Measurements from ENCODE around the gene SKOR1. TPM values are rescaled to one million over a fixed set of nuclear protein-coding genes. Genes with fewer than 3 reads are reported as not detected.

The SKOR1 gene
- total and polyA plus RNA-seq, 2 experiments from 2014 or later = 0.23 to 0.52 TPM

DNA sequence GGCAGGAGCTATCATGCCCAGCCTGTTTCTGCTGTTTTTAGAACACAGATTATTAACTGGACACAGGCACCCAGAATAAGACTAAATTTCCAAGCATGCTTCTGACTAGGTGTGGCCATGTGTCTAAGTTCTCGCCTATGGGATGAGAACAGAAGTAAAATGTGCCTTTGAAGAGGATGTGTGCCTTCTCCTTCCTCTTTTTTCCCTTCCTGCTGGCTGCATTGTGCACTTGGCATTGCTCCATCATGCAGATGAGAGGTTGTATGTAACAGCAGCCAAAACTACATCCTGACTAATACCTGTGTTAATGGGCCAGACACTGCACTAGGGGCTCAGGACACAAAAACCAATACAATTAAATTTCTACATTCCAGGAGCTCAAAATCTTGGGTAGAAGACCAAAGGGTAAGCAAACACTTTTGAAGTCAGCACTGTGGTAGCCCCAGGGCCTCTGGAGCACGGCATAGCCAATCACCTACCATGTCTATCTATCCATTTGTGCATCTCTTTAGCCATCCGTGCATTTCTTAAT lies 55.4 kb downstream of the SKOR1 start:
- TF ChIP-seq EZH2 (IDR thresholded peaks at IDR 0.05; ENCODE audit: borderline replicate concordance) = no peak
- TF ChIP-seq EZH2phosphoT487 (IDR thresholded peaks at IDR 0.05; ENCODE audit: low read depth, severe bottlenecking, unreplicated experiment) = no peak
- TF ChIP-seq, protein P1, sequence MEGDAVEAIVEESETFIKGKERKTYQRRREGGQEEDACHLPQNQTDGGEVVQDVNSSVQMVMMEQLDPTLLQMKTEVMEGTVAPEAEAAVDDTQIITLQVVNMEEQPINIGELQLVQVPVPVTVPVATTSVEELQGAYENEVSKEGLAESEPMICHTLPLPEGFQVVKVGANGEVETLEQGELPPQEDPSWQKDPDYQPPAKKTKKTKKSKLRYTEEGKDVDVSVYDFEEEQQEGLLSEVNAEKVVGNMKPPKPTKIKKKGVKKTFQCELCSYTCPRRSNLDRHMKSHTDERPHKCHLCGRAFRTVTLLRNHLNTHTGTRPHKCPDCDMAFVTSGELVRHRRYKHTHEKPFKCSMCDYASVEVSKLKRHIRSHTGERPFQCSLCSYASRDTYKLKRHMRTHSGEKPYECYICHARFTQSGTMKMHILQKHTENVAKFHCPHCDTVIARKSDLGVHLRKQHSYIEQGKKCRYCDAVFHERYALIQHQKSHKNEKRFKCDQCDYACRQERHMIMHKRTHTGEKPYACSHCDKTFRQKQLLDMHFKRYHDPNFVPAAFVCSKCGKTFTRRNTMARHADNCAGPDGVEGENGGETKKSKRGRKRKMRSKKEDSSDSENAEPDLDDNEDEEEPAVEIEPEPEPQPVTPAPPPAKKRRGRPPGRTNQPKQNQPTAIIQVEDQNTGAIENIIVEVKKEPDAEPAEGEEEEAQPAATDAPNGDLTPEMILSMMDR (IDR thresholded peaks at IDR 0.05; ENCODE audit: poor library complexity) = no peak
- Histone ChIP-seq H3K4me2 (no peak overlapping the region), H3K27me3 (no peaks in the 10 kb centered on the region)

DNA sequence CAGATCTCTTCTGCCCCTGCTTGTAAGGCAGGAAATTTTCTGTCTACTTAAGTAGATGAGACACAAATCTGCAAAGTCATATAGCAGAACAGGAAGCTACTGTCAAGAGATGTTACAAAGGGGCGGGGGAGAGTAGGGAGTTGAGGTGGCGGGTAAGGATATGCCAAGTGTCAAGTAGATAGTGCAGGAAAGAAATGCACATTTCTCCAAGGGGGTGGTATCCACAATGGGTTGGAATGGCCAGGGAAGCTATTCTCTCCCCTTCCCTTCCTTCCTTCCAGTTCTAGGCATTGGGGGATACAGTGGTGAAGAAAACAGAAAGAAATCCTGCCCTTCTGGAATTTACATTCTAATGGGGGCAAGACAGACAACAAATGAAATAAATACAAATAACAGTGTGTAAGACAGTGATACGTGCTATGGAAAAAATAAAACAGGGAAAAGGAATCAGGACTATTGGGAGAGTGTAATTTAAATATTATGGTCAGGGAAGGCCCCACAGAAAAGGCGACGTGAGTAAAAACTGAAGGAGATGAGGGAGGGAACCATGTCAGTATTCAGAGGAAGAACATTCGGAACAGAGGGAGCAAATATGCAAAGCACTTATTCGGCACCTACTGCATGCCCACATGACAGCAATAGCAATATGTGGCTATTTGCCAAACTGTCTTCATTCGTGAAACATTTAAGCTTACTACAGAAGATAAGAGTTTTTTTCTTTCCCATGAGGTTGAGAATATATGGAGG lies 57.4 kb downstream of the SKOR1 start:
- Histone ChIP-seq H3K4me1 (ENCODE audit: insufficient read depth) (peaks cover 24% of the 10 kb centered on the region), H3K27ac (peak overlapping the region; percentile 94), H3K4me2 (no peak overlapping the region), H3K36me3 (replicated peaks; ENCODE audit: insufficient read depth, low read depth) (no peaks in the 10 kb centered on the region), H3K27me3 (no peaks in the 10 kb centered on the region), H3K9me2 (replicated peaks; ENCODE audit: insufficient read depth) (no peaks in the 10 kb centered on the region), H3K9me3 (ENCODE audit: low read depth) (no peaks in the 10 kb centered on the region), H3K4me3 (no peak overlapping the region), H3K79me2 (no peaks in the 10 kb centered on the region), H4K20me1 (ENCODE audit: insufficient read depth, poor library complexity, severe bottlenecking) (no peaks in the 10 kb centered on the region), H2AFZ (peak overlapping the region; percentile 13)
- no peak for TF ChIP-seq EZH2phosphoT487 (IDR thresholded peaks at IDR 0.05; ENCODE audit: low read depth, severe bottlenecking, unreplicated experiment)
- TF ChIP-seq, protein P1 (IDR thresholded peaks at IDR 0.05; ENCODE audit: poor library complexity) = no peak
- no peak for TF ChIP-seq EZH2 (IDR thresholded peaks at IDR 0.05; ENCODE audit: borderline replicate concordance)
- DNase-seq (ENCODE audit: low spot score) = no peak
- WGBS (ENCODE audit: low lambda C conversion rate, missing lambda C conversion rate) = 78% methylated on average over 8 of the region's 8 CpGs

More for the DNA sequence above, 55.4 kb downstream of the SKOR1 start:
- Histone ChIP-seq H3K9me3 (ENCODE audit: low read depth) (no peaks in the 10 kb centered on the region), H3K4me1 (ENCODE audit: insufficient read depth) (peaks cover 24% of the 10 kb centered on the region), H3K9me2 (replicated peaks; ENCODE audit: insufficient read depth) (no peaks in the 10 kb centered on the region), H3K4me3 (no peak overlapping the region), H4K20me1 (ENCODE audit: insufficient read depth, poor library complexity, severe bottlenecking) (no peaks in the 10 kb centered on the region), H2AFZ (no peak overlapping the region), H3K79me2 (no peaks in the 10 kb centered on the region), H3K36me3 (replicated peaks; ENCODE audit: insufficient read depth, low read depth) (no peaks in the 10 kb centered on the region), H3K27ac (no peak overlapping the region)
- WGBS (ENCODE audit: low lambda C conversion rate, missing lambda C conversion rate) = 89% methylated on average over 3 of the region's 3 CpGs
- DNase-seq (ENCODE audit: low spot score) = no peak

DNA sequence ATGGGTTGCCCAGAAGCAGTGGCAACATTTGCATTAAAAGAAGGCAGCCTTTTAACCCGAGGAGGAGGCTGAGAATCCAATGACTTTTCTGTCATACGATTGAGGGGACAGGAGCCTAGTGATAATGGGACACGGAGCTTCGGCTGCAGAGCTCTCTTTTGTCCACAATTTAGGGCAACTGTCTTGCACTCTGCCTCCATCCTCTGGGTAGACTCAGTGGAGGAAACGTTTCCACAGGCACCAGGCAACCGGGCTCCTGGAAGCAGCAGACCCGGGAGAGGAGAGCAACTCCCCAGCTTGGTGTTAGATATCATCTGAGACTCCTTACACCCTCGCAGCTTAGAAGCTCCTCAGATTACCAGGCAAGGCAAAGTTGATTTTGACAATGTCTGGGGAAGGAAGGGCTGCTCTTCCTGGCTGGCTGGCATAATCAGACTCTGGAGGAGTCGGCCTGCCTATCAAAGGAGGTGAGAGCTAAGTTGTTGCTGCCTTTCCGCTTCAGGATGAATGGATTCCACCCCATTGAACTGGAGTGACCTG lies 58.0 kb downstream of the SKOR1 start:
- Histone ChIP-seq H3K4me2 (no peak overlapping the region), H3K9me2 (replicated peaks; ENCODE audit: insufficient read depth) (no peaks in the 10 kb centered on the region), H2AFZ (peak overlapping the region; percentile 19), H3K4me3 (no peak overlapping the region), H4K20me1 (ENCODE audit: insufficient read depth, poor library complexity, severe bottlenecking) (no peaks in the 10 kb centered on the region), H3K79me2 (no peaks in the 10 kb centered on the region), H3K27ac (peak overlapping the region; percentile 94), H3K27me3 (no peaks in the 10 kb centered on the region), H3K36me3 (replicated peaks; ENCODE audit: insufficient read depth, low read depth) (no peaks in the 10 kb centered on the region), H3K4me1 (ENCODE audit: insufficient read depth) (peaks cover 24% of the 10 kb centered on the region), H3K9me3 (ENCODE audit: low read depth) (no peaks in the 10 kb centered on the region)
- WGBS (ENCODE audit: low lambda C conversion rate, missing lambda C conversion rate) = 60% methylated on average over 10 of the region's 10 CpGs
- DNase-seq (ENCODE audit: low spot score) = no peak
- TF ChIP-seq EZH2phosphoT487 (IDR thresholded peaks at IDR 0.05; ENCODE audit: low read depth, severe bottlenecking, unreplicated experiment) (no peak), EZH2 (IDR thresholded peaks at IDR 0.05; ENCODE audit: borderline replicate concordance) (no peak)
- TF ChIP-seq, protein P1 (IDR thresholded peaks at IDR 0.05; ENCODE audit: poor library complexity) = no peak
